Nephron progenitor cell (in vitro differentiated cells): Measurements from ENCODE around the gene CNNM2.

Source experiments
- DNase-seq: peaks from one replicate; pipeline ENCODE4 v3.0.0; 2021
- H3K27ac Mint-ChIP-seq: 2 replicates; pipeline ENCODE4 v1.8.0; 2021; ENCODE audit warnings: mild to moderate bottlenecking, moderate library complexity, mixed read lengths
- H3K27me3 Mint-ChIP-seq: 2 replicates; pipeline ENCODE4 v1.8.0; 2021; ENCODE audit warnings: mild to moderate bottlenecking, low read depth, mixed read lengths; ENCODE audit not compliant: poor library complexity
- H3K36me3 Mint-ChIP-seq: 2 replicates; pipeline ENCODE4 v1.8.0; 2021; ENCODE audit warnings: low read depth, mixed read lengths
- H3K4me1 Mint-ChIP-seq: 2 replicates; pipeline ENCODE4 v1.8.0; 2021; ENCODE audit warnings: mixed read lengths
- H3K4me3 Mint-ChIP-seq: 2 replicates; pipeline ENCODE4 v1.8.0; 2021; ENCODE audit warnings: mild to moderate bottlenecking, moderate library complexity, mixed read lengths
- H3K9me3 Mint-ChIP-seq: 2 replicates; pipeline ENCODE4 v1.8.0; 2021; ENCODE audit warnings: mild to moderate bottlenecking, moderate library complexity, mixed read lengths
- TF ChIP-seq, protein P1 (sequence below): fragments of 200-600 bp; sonication (generic); IDR thresholded peaks from 2 replicates; pipeline ENCODE4 v1.5.0; 2021; ENCODE audit warnings: antibody characterized with exemption

The CNNM2 gene

GRCh38 chr10:102917962-102918816 is at the start of gene CNNM2:
CNNM2 (plus strand) TSS chr10:102918294; CDS start chr10:102918481, 187 bp downstream.
- peak within 1 kb of the TSS; percentile 85 for H3K27ac Mint-ChIP-seq

DNA sequence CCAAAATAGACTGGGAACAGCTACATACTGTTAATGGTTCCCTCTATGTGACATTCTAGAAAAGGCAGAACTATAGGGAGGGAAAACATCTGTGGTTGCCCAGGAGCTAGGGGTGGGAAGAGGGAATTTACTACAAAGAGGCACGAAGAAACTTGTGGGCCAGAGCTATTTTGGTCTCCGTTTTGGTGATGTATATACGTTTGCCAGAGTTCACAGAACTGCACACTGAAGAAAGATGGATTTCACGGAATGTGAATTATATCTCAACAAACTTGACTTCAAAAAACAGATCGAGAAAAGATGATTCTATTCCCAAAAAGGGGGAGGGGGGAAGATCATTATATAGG is 49.2 kb upstream of the CNNM2 start:
- peaks cover 15% of the 10 kb centered on the region for H3K36me3 Mint-ChIP-seq
- DNase-seq: no peak
- TF ChIP-seq, protein P1, sequence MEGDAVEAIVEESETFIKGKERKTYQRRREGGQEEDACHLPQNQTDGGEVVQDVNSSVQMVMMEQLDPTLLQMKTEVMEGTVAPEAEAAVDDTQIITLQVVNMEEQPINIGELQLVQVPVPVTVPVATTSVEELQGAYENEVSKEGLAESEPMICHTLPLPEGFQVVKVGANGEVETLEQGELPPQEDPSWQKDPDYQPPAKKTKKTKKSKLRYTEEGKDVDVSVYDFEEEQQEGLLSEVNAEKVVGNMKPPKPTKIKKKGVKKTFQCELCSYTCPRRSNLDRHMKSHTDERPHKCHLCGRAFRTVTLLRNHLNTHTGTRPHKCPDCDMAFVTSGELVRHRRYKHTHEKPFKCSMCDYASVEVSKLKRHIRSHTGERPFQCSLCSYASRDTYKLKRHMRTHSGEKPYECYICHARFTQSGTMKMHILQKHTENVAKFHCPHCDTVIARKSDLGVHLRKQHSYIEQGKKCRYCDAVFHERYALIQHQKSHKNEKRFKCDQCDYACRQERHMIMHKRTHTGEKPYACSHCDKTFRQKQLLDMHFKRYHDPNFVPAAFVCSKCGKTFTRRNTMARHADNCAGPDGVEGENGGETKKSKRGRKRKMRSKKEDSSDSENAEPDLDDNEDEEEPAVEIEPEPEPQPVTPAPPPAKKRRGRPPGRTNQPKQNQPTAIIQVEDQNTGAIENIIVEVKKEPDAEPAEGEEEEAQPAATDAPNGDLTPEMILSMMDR: no peak

More at GRCh38 chr10:102917962-102918816, at the start of gene CNNM2:
- Mint-ChIP-seq H3K9me3 (no peaks in the 10 kb centered on the region), H3K4me1 (peaks cover 34% of the 10 kb centered on the region), H3K36me3 (peaks cover 16% of the 10 kb centered on the region), H3K27me3 (peaks cover 44% of the 10 kb centered on the region), H3K4me3 (peak within 1 kb of the TSS; percentile 93)
- DNase-seq: peak; percentile 99
- TF ChIP-seq, protein P1: no peak

DNA sequence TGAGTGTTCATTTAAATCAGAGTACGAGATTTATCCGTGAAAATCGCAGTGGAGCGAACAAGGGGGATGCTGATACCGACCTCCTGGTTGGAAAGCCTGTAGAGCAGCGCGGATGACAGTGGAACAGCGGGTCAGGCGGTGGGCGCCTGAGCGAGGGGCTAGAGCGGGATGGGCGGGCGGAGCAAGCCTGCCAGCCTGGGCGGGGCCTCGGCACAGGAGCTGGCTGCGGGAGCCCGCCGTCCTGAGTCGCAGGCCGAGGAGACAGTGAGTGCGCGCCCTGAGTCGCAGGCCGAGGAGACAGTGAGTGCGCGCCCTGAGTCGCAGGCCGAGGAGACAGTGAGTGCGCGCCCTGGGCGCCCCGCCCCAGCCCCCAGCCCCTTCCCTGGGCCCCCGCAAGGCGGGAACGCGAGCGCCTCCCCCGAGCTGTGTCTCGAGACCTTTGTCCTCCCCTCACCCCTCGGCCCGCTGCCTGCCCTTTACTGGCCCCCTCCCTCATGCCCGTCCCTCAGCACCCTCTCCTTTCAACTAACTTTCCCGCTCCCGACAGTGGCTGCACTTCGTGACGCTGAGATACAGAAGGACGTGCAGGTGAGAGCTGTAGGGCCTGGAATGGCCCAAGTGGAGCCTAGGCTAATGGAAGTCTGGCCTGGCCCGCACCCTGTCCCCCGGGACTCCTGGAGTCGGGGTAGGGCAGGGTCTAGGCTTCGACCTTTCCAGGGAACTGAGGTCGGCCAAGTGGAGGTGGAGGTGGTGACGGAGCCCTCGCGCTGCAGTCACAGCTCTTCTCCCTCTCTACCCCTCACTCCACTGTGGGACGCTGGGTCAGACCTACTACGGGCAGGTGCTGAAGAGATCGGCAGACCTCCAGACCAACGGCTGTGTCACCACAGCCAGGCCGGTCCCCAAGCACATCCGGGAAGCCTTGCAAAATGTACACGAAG is 48.6 kb upstream of the CNNM2 start, which contains the start of gene AS3MT:
Gene AS3MT (plus strand): TSS at position 213 of the 941 bp plus-strand sequence. CDS start 123 bp downstream, at position 336.
- Mint-ChIP-seq H3K36me3 (peaks cover 18% of the 10 kb centered on the region), H3K9me3 (no peaks in the 10 kb centered on the region), H3K27me3 (peaks cover 7% of the 10 kb centered on the region), H3K27ac (peak within 1 kb of the TSS; percentile 89), H3K4me3 (peak within 1 kb of the TSS; percentile 81), H3K4me1 (peaks cover 21% of the 10 kb centered on the region)
- TF ChIP-seq, protein P1: no peak
- DNase-seq: peak; percentile 88

More for the DNA sequence above, 49.2 kb upstream of the CNNM2 start:
- H3K4me1 Mint-ChIP-seq: peaks cover 21% of the 10 kb centered on the region
- H3K9me3 Mint-ChIP-seq: no peaks in the 10 kb centered on the region
- H3K4me3 Mint-ChIP-seq: peak overlapping the region; percentile 81
- peaks cover 7% of the 10 kb centered on the region for H3K27me3 Mint-ChIP-seq
- H3K27ac Mint-ChIP-seq: peak overlapping the region; percentile 88

GRCh38 chr10:102870221-102870620 is 47.9 kb upstream of the CNNM2 start:
- H3K27me3 Mint-ChIP-seq: peaks cover 7% of the 10 kb centered on the region
- TF ChIP-seq, protein P1: no peak
- no peak for DNase-seq
- H3K4me1 Mint-ChIP-seq: peaks cover 21% of the 10 kb centered on the region
- H3K36me3 Mint-ChIP-seq: peaks cover 19% of the 10 kb centered on the region
- H3K9me3 Mint-ChIP-seq: no peaks in the 10 kb centered on the region
- H3K4me3 Mint-ChIP-seq: peak overlapping the region; percentile 81
- H3K27ac Mint-ChIP-seq: peak overlapping the region; percentile 97

DNA sequence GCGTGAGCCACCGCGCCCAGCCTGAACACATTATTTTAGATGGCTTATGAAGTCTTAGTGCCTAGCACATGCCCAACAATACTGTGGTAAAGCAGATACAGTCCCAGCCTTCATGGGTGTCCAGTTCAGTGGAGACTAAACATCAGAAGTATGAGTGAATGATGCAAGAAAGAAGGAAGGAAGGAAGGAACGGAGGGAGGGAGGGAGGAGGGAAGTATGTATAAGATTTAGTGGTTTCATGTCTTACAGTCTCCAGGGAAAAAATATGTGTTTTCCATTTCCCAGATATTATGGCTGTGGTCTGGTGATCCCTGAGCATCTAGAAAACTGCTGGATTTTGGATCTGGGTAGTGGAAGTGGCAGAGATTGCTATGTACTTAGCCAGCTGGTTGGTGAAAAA is 45.9 kb upstream of the CNNM2 start:
- TF ChIP-seq, protein P1: no peak
- Mint-ChIP-seq H3K4me3 (no peak overlapping the region), H3K4me1 (peaks cover 21% of the 10 kb centered on the region), H3K27me3 (peaks cover 4% of the 10 kb centered on the region), H3K27ac (no peak overlapping the region), H3K9me3 (no peaks in the 10 kb centered on the region), H3K36me3 (peaks cover 22% of the 10 kb centered on the region)
- DNase-seq: no peak
